ENCODE data around the gene ANTXR1.

The ANTXR1 gene

GRCh38 chr2:69163109-69163508 lies 150.1 kb downstream of the ANTXR1 start:
- Histone ChIP-seq H2AFZ (ENCODE audit: low read depth, low read length) (no peak overlapping the region), H3K9me3 (ENCODE audit: insufficient read depth, low read length, severe bottlenecking) (no peaks in the 10 kb centered on the region), H3K4me2 (ENCODE audit: insufficient read depth, low read length) (no peak overlapping the region), H3K27me3 (ENCODE audit: insufficient read depth, low read length, poor library complexity) (no peaks in the 10 kb centered on the region), H3K79me2 (ENCODE audit: insufficient read depth, low read length) (no peaks in the 10 kb centered on the region), H3K36me3 (ENCODE audit: insufficient read depth, low read length) (peaks cover 11% of the 10 kb centered on the region; the same call in 1 of the 2 replicates), H3K4me3 (ENCODE audit: low read depth in 1 of 2, low read length in 2 of 2) (no peak overlapping the region), H3K27ac (ENCODE audit: low read length) (no peak overlapping the region), H3K4me1 (ENCODE audit: insufficient read depth, low read length) (no peaks in the 10 kb centered on the region), H4K20me1 (ENCODE audit: insufficient read depth, low read length) (no peaks in the 10 kb centered on the region), H3K9ac (ENCODE audit: low read depth, low read length) (no peak overlapping the region)
- TF ChIP-seq CTCF (IDR thresholded peaks at IDR 0.05; ENCODE audit: borderline replicate concordance, extremely low read depth, low read length, poor library complexity, severe bottlenecking) (no peak), EZH2 (IDR thresholded peaks at IDR 0.05; ENCODE audit: borderline replicate concordance, low read depth, low read length, severe bottlenecking) (no peak)
- DNase-seq (no peak), ATAC-seq (ENCODE audit: insufficient read depth, low read depth) (no peak)

- Histone ChIP-seq H3K79me2 (ENCODE audit: insufficient read depth, low read length) (no peaks in the 10 kb centered on the region), H2AFZ (ENCODE audit: low read depth, low read length) (no peak overlapping the region), H3K9me3 (ENCODE audit: insufficient read depth, low read length, severe bottlenecking) (no peaks in the 10 kb centered on the region), H3K4me2 (ENCODE audit: insufficient read depth, low read length) (no peak overlapping the region), H3K27ac (ENCODE audit: low read length) (no peak overlapping the region), H3K36me3 (ENCODE audit: insufficient read depth, low read length) (peaks cover 11% of the 10 kb centered on the region; the same call in 1 of the 2 replicates), H3K4me1 (ENCODE audit: insufficient read depth, low read length) (no peaks in the 10 kb centered on the region), H3K9ac (ENCODE audit: low read depth, low read length) (no peak overlapping the region), H3K4me3 (ENCODE audit: low read depth in 1 of 2, low read length in 2 of 2) (no peak overlapping the region), H4K20me1 (ENCODE audit: insufficient read depth, low read length) (no peaks in the 10 kb centered on the region), H3K27me3 (ENCODE audit: insufficient read depth, low read length, poor library complexity) (no peaks in the 10 kb centered on the region)
- TF ChIP-seq CTCF (IDR thresholded peaks at IDR 0.05; ENCODE audit: borderline replicate concordance, extremely low read depth, low read length, poor library complexity, severe bottlenecking) (no peak), EZH2 (IDR thresholded peaks at IDR 0.05; ENCODE audit: borderline replicate concordance, low read depth, low read length, severe bottlenecking) (no peak)
- no peak for DNase-seq
- no peak for ATAC-seq (ENCODE audit: insufficient read depth, low read depth)
Observed at GRCh38 chr2:69163556-69163955, 150.6 kb downstream of the ANTXR1 start.

GRCh38 chr2:69164061-69164778 lies 151.2 kb downstream of the ANTXR1 start:
- no peaks in the 10 kb centered on the region for H3K4me1 ChIP-seq (ENCODE audit: insufficient read depth, low read length)

More at GRCh38 chr2:69164061-69164778, 151.2 kb downstream of the ANTXR1 start:
- Histone ChIP-seq H3K27me3 (ENCODE audit: insufficient read depth, low read length, poor library complexity) (no peaks in the 10 kb centered on the region), H3K27ac (ENCODE audit: low read length) (no peak overlapping the region), H3K4me3 (ENCODE audit: low read depth in 1 of 2, low read length in 2 of 2) (no peak overlapping the region), H2AFZ (ENCODE audit: low read depth, low read length) (no peak overlapping the region), H3K9ac (ENCODE audit: low read depth, low read length) (no peak overlapping the region), H3K36me3 (ENCODE audit: insufficient read depth, low read length) (peaks cover 11% of the 10 kb centered on the region; the same call in 1 of the 2 replicates), H4K20me1 (ENCODE audit: insufficient read depth, low read length) (no peaks in the 10 kb centered on the region), H3K9me3 (ENCODE audit: insufficient read depth, low read length, severe bottlenecking) (no peaks in the 10 kb centered on the region), H3K4me2 (ENCODE audit: insufficient read depth, low read length) (no peak overlapping the region), H3K79me2 (ENCODE audit: insufficient read depth, low read length) (no peaks in the 10 kb centered on the region)
- ATAC-seq (ENCODE audit: insufficient read depth, low read depth) (no peak), DNase-seq (no peak)
- TF ChIP-seq EZH2 (IDR thresholded peaks at IDR 0.05; ENCODE audit: borderline replicate concordance, low read depth, low read length, severe bottlenecking) (no peak), CTCF (IDR thresholded peaks at IDR 0.05; ENCODE audit: borderline replicate concordance, extremely low read depth, low read length, poor library complexity, severe bottlenecking) (no peak)

Measured in DND-41 (cell line).